Activated CD8-positive, alpha-beta T cell treated with anti-CD3 and anti-CD28 coated beads, Interleukin-2, amount 10 ng/mL, durations not matched to agents 7 days and 5 days (primary cell): ENCODE data around the gene RAB3IP. TPM values are rescaled to one million over a fixed set of nuclear protein-coding genes. Genes with fewer than 3 reads are reported as not detected.
"Not testable (repeated sequence)": the region's sequence is repeated elsewhere in the genome, so short reads cannot be mapped to it uniquely, and the experiment has no call there.

Experiments used
- ATAC-seq: fragments of 150-1000 bp; cut with Tn5 transposase; one replicate; pipeline ENCODE4 v1.10.0; 2021; ENCODE audit warnings: moderate library complexity
- CTCF ChIA-PET: fragments of 350-600 bp; sonication (Branson Sonifier 250); formaldehyde crosslinking; loops from one replicate; lab custom pipeline; 2021; ENCODE audit warnings: antibody characterized with exemption; lab: Charles Lee
- POLR2A ChIA-PET: fragments of 350-600 bp; sonication (Branson Sonifier 250); formaldehyde crosslinking; loops from one replicate; lab custom pipeline; 2021; ENCODE audit warnings: antibody characterized with exemption; lab: Charles Lee
- DNase-seq: peaks from one replicate; pipeline ENCODE4 v3.0.0-alpha.2; 2020
- H3K27ac Mint-ChIP-seq: one replicate; pipeline ENCODE4 v1.8.0; 2021; ENCODE audit warnings: mild to moderate bottlenecking, mixed read lengths
- H3K27me3 Mint-ChIP-seq: one replicate; pipeline ENCODE4 v1.8.0; 2021; ENCODE audit warnings: low read depth, mixed read lengths
- H3K36me3 Mint-ChIP-seq: one replicate; pipeline ENCODE4 v1.8.0; 2021; ENCODE audit warnings: low read depth, mixed read lengths
- H3K4me1 Mint-ChIP-seq: one replicate; pipeline ENCODE4 v1.8.0; 2021; ENCODE audit warnings: low read depth, mixed read lengths
- H3K4me3 Mint-ChIP-seq: one replicate; pipeline ENCODE4 v1.8.0; 2021; ENCODE audit warnings: mild to moderate bottlenecking, mixed read lengths
- H3K9me3 Mint-ChIP-seq: one replicate; pipeline ENCODE4 v1.8.0; 2022; ENCODE audit warnings: mixed read lengths; ENCODE audit not compliant: insufficient read depth
- total RNA-seq, 2 experiments: library from RNA; stranded (reverse); gene quantifications; one replicate each; pipeline ENCODE4 v1.2.3, GENCODE V29; 2021

RAB3IP gene
- total RNA-seq, 2 experiments from 2014 or later, result 26.2 to 27.7 TPM

DNA sequence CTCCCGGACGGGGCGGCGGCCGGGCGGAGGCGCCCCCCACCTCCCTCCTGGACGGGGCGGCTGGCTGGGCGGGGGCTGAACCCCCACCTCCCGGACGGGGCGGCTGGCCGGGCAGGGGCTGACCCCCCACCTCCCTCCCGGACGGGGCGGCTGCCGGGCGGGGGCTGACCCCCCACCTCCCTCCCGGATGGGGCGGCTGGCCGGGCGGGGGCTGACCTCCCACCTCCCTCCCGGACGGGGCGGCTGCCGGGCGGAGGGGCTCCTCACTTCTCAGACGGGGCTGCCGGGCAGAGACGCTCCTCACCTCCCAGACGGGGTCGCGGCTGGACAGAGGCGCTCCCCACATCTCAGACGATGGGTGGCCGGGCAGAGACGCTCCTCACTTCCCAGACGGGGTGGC lies 20.9 kb downstream of the RAB3IP start:
- H3K27ac Mint-ChIP-seq, DNase-seq, POLR2A ChIA-PET, ATAC-seq, H3K27me3 Mint-ChIP-seq, H3K4me3 Mint-ChIP-seq, CTCF ChIA-PET: not testable (repeated sequence)
- Mint-ChIP-seq H3K4me1 (peaks cover 10% of the 10 kb centered on the region), H3K36me3 (peaks cover 70% of the 10 kb centered on the region), H3K9me3 (peaks cover 32% of the 10 kb centered on the region)

GRCh38 chr12:69765515-69765914 lies 26.9 kb downstream of the RAB3IP start:
- Mint-ChIP-seq H3K4me1 (no peaks in the 10 kb centered on the region), H3K4me3 (no peak overlapping the region), H3K9me3 (peaks cover 38% of the 10 kb centered on the region), H3K27me3 (no peaks in the 10 kb centered on the region), H3K36me3 (peaks cover 78% of the 10 kb centered on the region), H3K27ac (no peak overlapping the region)
- no peak for DNase-seq
- ATAC-seq, result no peak
- ChIA-PET POLR2A (no interaction called here), CTCF (no interaction called here)

- POLR2A ChIA-PET, result no interaction called here
- ATAC-seq (no peak), DNase-seq (no peak)
- Mint-ChIP-seq H3K27ac (no peak overlapping the region), H3K4me1 (no peaks in the 10 kb centered on the region), H3K27me3 (no peaks in the 10 kb centered on the region), H3K36me3 (peaks cover 74% of the 10 kb centered on the region), H3K9me3 (peaks cover 37% of the 10 kb centered on the region), H3K4me3 (no peak overlapping the region)
- CTCF ChIA-PET, result no interaction called here
Measured at GRCh38 chr12:69766260-69766659, 27.6 kb downstream of the RAB3IP start.

DNA sequence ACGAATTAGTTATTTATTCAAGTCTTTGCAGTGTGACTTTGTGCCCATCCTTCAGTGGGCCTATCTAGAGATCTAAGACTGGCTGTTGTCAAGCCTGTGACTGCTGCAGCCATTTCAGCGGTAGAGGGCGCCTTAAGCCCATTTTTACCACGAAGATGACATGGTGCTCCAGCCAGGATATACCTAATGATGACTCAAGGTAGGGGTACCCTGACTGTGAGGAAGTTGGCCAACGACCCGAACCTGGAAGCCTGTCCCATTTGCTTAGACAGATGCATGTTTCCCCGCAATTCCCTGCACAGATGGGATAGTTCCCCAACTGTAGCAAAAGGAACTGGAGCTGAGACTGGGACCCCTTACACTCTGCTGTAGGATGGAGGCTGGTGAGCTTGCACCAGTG lies 41.3 kb downstream of the RAB3IP start:
- Mint-ChIP-seq H3K4me1 (no peaks in the 10 kb centered on the region), H3K9me3 (peaks cover 6% of the 10 kb centered on the region), H3K27me3 (no peaks in the 10 kb centered on the region), H3K27ac (no peak overlapping the region), H3K4me3 (no peak overlapping the region), H3K36me3 (peaks cover 17% of the 10 kb centered on the region)
- POLR2A ChIA-PET, result no interaction called here
- CTCF ChIA-PET, result interaction anchor here (1.6 kb wide), 1 partner anchor 41 kb away, joined by 4 read pairs; the partner anchor contains the start of gene RAB3IP
- no peak for DNase-seq
- no peak for ATAC-seq

DNA sequence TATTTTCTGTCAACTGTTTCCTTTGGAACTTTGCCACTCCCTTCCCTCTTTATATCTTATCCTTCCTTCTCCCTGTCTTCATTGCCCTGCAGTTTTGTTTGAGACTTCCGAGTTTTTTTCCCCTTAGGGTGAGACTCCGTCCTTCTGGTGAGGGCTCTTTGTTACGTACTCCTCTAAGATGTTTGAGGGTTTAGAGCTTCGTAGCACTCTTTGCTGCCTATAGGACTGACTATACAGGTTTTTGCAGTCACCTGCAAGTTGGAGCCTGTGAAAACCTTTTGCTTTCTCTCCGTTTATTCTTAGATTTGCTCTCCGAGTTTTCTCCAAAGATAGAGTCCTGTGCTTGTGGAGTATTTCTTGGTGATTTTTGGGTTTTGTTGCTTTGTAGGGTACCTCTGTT lies 44.7 kb downstream of the RAB3IP start:
- DNase-seq, result no peak
- Mint-ChIP-seq H3K9me3 (peaks cover 6% of the 10 kb centered on the region), H3K4me1 (no peaks in the 10 kb centered on the region), H3K27ac (no peak overlapping the region), H3K36me3 (peaks cover 33% of the 10 kb centered on the region), H3K27me3 (no peaks in the 10 kb centered on the region), H3K4me3 (no peak overlapping the region)
- POLR2A ChIA-PET, result no interaction called here
- CTCF ChIA-PET, result no interaction called here
- ATAC-seq, result no peak

- Mint-ChIP-seq H3K27me3 (no peaks in the 10 kb centered on the region), H3K4me3 (no peak overlapping the region), H3K36me3 (peaks cover 41% of the 10 kb centered on the region), H3K27ac (no peak overlapping the region), H3K4me1 (no peaks in the 10 kb centered on the region), H3K9me3 (peaks cover 25% of the 10 kb centered on the region)
- POLR2A ChIA-PET, result no interaction called here
- CTCF ChIA-PET, result no interaction called here
- ATAC-seq (no peak), DNase-seq (no peak)
Measured at GRCh38 chr12:69789351-69789750, 50.7 kb downstream of the RAB3IP start.

DNA sequence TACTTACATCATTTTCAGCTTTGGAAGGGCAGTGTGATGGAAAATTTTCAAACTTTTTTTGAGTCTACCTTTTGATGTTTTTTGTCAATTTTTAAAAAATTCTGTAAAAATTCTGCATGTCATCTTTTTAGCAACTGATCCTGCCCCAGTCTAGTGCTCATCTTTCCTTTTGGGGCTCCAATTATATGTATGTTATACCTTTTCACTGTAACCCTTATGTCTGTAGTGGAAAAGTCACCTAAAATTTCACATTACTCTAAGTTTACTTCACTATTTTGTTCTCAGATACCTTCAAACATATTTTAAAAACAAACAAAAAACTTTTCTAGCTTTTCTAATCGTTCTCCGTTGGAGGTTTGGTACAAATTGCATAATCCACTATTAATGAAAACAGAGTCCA lies 53.9 kb downstream of the RAB3IP start:
- ATAC-seq, result no peak
- Mint-ChIP-seq H3K4me3 (no peak overlapping the region), H3K4me1 (no peaks in the 10 kb centered on the region), H3K36me3 (peaks cover 47% of the 10 kb centered on the region), H3K27ac (no peak overlapping the region), H3K9me3 (peaks cover 25% of the 10 kb centered on the region), H3K27me3 (no peaks in the 10 kb centered on the region)
- no peak for DNase-seq
- CTCF ChIA-PET, result no interaction called here
- POLR2A ChIA-PET, result interaction anchor here (0.5 kb wide), 1 partner anchor 347 kb away, joined by 3 read pairs; no protein-coding TSS in a partner anchor

DNA sequence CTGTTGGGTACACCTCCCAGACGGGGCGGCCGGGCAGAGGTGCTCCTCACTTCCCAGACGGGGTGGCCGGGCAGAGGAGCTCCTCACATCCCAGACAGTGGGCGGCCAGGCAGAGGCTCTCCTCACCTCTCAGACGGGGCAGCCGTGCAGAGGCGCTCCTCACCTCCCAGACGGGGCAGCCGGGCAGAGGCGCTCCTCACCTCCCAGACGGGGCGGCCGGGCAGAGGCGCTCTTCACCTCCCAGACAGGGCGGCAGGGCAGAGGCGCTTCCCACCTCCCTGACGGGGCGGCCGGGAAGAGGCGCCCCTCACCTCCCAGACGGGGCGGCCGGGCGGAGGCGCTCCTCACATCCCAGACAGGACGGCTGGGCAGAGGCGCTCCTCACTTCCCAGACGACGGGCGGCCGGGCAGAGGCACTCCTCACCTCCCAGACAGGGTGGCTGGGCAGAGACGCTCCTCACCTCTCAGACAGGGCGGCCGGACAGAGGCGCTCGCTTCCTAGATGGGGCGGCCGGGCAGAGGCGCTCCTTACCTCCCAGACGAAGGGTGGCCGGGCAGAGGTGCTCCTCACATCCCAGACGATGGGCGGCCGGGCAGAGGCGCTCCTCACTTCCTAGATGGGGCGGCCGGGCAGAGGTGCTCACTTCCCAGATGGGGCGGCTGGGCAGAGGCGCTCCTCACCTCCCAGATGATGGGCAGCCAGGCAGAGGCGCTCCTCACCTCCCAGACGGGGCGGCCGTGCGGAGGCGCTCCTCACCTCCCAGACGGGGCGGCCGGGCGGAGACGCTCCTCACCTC lies 68.6 kb downstream of the RAB3IP start:
- Mint-ChIP-seq H3K36me3 (peaks cover 42% of the 10 kb centered on the region), H3K9me3 (peaks cover 10% of the 10 kb centered on the region)
- CTCF ChIA-PET, H3K4me1 Mint-ChIP-seq, H3K4me3 Mint-ChIP-seq, DNase-seq, H3K27me3 Mint-ChIP-seq, H3K27ac Mint-ChIP-seq, POLR2A ChIA-PET, ATAC-seq: not testable (repeated sequence)

DNA sequence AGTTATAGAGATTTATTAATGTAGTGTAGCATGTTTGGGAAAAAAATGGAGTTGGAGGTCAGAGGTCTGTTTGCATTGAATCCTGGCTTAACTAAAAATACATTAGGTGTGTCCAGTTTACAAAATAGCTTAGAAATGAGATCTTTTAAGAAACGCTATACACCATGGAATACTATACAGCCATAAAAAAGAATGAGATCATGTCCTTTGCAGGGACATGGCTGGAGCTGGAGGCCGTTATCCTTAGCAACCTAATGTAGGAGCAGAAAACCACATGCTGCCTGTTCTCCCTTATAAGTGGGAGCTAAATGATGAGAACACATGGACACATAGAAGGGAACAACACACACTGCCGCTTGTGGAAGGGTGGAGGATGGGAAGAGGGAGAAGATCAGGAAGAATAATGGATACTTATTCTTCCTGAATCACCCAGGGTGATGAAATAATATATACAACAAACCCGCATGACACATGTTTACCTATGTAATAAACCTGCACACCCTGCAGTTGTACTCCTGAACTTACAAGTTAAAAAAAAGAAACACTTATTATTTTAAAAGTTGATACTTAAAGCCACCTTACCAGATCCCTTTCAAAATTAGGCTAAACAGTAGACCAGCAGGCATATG lies 72.3 kb downstream of the RAB3IP start:
- no peak overlapping the region for H3K4me3 Mint-ChIP-seq
- no peaks in the 10 kb centered on the region for H3K4me1 Mint-ChIP-seq
- H3K36me3 Mint-ChIP-seq, result peaks cover 38% of the 10 kb centered on the region
- POLR2A ChIA-PET, result no interaction called here
- no peaks in the 10 kb centered on the region for H3K27me3 Mint-ChIP-seq
- DNase-seq (no peak), ATAC-seq (no peak)
- H3K27ac Mint-ChIP-seq, result no peak overlapping the region
- peaks cover 10% of the 10 kb centered on the region for H3K9me3 Mint-ChIP-seq
- CTCF ChIA-PET, result interaction anchor here (1.3 kb wide), 1 partner anchor 32 kb away, joined by 3 read pairs; no protein-coding TSS in a partner anchor

DNA sequence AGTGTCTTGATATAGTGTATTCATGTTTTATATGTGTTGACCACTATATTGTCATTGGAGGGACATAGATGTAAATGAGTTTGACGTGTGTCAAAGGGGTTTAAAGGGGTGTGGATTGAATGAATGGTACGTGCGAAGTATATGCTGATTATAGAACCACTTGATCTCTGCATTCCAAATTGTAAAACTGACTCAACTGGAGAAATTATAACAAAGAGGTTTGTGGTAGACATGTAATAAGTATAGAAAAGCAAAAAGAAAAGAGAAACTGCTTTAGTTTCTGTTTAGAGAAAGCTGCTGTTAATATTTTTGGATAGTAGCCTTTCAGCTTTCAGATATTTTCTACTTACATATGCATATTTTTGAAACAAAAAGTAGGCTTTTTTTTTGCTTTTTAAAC lies 77.4 kb downstream of the RAB3IP start:
- Mint-ChIP-seq H3K27ac (no peak overlapping the region), H3K4me3 (no peak overlapping the region), H3K4me1 (no peaks in the 10 kb centered on the region), H3K27me3 (no peaks in the 10 kb centered on the region), H3K36me3 (peaks cover 12% of the 10 kb centered on the region), H3K9me3 (no peaks in the 10 kb centered on the region)
- ChIA-PET CTCF (no interaction called here), POLR2A (no interaction called here)
- DNase-seq, result no peak
- ATAC-seq, result no peak

- Mint-ChIP-seq H3K27ac (no peak overlapping the region), H3K4me3 (no peak overlapping the region), H3K4me1 (no peaks in the 10 kb centered on the region), H3K27me3 (no peaks in the 10 kb centered on the region), H3K9me3 (no peaks in the 10 kb centered on the region), H3K36me3 (peaks cover 7% of the 10 kb centered on the region)
- POLR2A ChIA-PET, result no interaction called here
- no peak for ATAC-seq
- CTCF ChIA-PET, result no interaction called here
- DNase-seq, result no peak
Measured at GRCh38 chr12:69821032-69821455, 82.4 kb downstream of the RAB3IP start.

DNA sequence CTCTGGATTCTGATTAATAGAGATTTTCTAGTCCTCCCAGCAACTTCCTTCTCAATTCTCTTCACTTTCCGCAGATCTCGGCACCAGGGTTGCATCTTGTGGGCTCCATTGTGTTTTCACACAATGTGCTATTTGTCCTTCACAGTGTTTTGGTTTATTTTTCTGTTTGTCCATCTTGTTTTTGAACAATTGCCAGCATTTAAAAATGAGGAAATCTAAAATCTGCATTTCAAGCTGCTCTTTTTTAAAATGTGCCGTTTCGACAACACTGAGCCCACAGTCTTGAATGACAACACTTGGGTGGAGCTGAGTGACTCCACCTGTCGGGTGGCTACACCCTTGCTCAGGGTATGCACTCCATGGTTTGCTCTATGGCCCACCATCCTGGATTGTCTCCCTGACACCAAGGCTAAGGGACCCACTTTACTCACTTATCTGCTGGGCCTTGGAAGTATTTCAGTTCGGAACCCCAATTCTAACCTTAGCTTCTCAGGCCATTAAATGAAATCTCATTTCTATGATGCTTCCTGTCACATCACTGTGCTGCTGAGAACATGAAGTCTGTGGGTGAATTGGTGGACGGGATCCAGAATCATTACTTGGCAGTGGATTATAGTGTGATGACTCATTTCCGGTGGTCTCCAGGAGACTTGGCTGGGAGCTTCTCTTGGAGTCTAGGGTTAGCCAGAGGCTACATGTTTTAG lies 82.9 kb downstream of the RAB3IP start:
- CTCF ChIA-PET, result no interaction called here
- ATAC-seq, result no peak
- DNase-seq, result no peak
- POLR2A ChIA-PET, result no interaction called here
- Mint-ChIP-seq H3K4me1 (no peaks in the 10 kb centered on the region), H3K27me3 (no peaks in the 10 kb centered on the region), H3K4me3 (no peak overlapping the region), H3K9me3 (no peaks in the 10 kb centered on the region), H3K27ac (no peak overlapping the region), H3K36me3 (peaks cover 4% of the 10 kb centered on the region)
